ENCODE results near the gene TUBB6.

Gene TUBB6

GRCh38 chr18:12314591-12315305 lies 6.7 kb downstream of the TUBB6 start:
- TF ChIP-seq CTCF (IDR thresholded peaks at IDR 0.05; ENCODE audit: low read depth, low read length) = no peak
- DNase-seq (ENCODE audit: low read depth in 2 of 2) = no peak
- H3K4me3 ChIP-seq (replicated peaks in 1 of 2; ENCODE audit: low read depth in 2 of 2, low read length in 2 of 2) = no peak overlapping the region

- no peak overlapping the region for H3K4me3 ChIP-seq (replicated peaks in 1 of 2; ENCODE audit: low read depth in 2 of 2, low read length in 2 of 2)
- TF ChIP-seq CTCF (IDR thresholded peaks at IDR 0.05; ENCODE audit: low read depth, low read length) = no peak
- DNase-seq (ENCODE audit: low read depth in 2 of 2) = peak in 1 of 2 donors; percentile 52
Observed at GRCh38 chr18:12315490-12315889, 7.4 kb downstream of the TUBB6 start.

- H3K4me3 ChIP-seq (replicated peaks in 1 of 2; ENCODE audit: low read depth in 2 of 2, low read length in 2 of 2) = no peak overlapping the region
- peak in 1 of 2 donors; percentile 47 for DNase-seq (ENCODE audit: low read depth in 2 of 2)
- TF ChIP-seq CTCF (IDR thresholded peaks at IDR 0.05; ENCODE audit: low read depth, low read length) = no peak
Observed at GRCh38 chr18:12315911-12316310, 7.9 kb downstream of the TUBB6 start.

GRCh38 chr18:12317664-12318333 lies 9.8 kb downstream of the TUBB6 start:
- H3K4me3 ChIP-seq (replicated peaks in 1 of 2; ENCODE audit: low read depth in 2 of 2, low read length in 2 of 2) = no peak overlapping the region
- TF ChIP-seq CTCF (IDR thresholded peaks at IDR 0.05; ENCODE audit: low read depth, low read length) = no peak
- peak; percentile 77 to 78 for DNase-seq (ENCODE audit: low read depth in 2 of 2)

- no peak for DNase-seq (ENCODE audit: low read depth in 2 of 2)
- H3K4me3 ChIP-seq (replicated peaks in 1 of 2; ENCODE audit: low read depth in 2 of 2, low read length in 2 of 2) = no peak overlapping the region
- no peak for TF ChIP-seq CTCF (IDR thresholded peaks at IDR 0.05; ENCODE audit: low read depth, low read length)
Observed at GRCh38 chr18:12318334-12318697, 10.3 kb downstream of the TUBB6 start.

- no peak for DNase-seq (ENCODE audit: low read depth in 2 of 2)
- no peak for TF ChIP-seq CTCF (IDR thresholded peaks at IDR 0.05; ENCODE audit: low read depth, low read length)
- no peak overlapping the region for H3K4me3 ChIP-seq (replicated peaks in 1 of 2; ENCODE audit: low read depth in 2 of 2, low read length in 2 of 2)
Observed at GRCh38 chr18:12318857-12319256, 10.8 kb downstream of the TUBB6 start.
